ENCODE data around the gene SPATA32. TPM values are rescaled to one million over a fixed set of nuclear protein-coding genes. Genes with fewer than 3 reads are reported as not detected.

SPATA32 gene
- total RNA-seq, 1 donor from 2014 or later = not detected

DNA sequence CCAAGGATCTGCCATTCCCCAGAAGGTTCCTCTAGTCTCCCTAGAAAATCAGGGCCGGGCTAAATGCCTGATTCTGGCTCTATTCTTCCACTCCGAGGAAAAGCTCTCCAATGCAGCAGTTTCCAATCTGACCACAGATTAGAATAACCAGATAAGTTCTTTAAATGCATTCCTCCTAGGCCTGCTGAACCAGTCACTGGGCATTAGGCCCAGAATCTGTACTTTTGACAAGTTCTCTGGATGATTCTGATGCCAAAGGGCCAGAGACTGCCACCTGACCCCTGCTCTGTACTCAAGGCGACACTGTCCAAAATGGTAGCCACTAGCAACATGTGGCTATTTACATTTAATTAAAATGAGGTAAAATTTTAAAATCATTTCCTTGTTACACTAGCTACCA, 32.6 kb upstream of the SPATA32 start:
- peak; percentile 84 for DNase-seq (ENCODE audit: low spot score)
- ATAC-seq = peak; percentile 66

DNA sequence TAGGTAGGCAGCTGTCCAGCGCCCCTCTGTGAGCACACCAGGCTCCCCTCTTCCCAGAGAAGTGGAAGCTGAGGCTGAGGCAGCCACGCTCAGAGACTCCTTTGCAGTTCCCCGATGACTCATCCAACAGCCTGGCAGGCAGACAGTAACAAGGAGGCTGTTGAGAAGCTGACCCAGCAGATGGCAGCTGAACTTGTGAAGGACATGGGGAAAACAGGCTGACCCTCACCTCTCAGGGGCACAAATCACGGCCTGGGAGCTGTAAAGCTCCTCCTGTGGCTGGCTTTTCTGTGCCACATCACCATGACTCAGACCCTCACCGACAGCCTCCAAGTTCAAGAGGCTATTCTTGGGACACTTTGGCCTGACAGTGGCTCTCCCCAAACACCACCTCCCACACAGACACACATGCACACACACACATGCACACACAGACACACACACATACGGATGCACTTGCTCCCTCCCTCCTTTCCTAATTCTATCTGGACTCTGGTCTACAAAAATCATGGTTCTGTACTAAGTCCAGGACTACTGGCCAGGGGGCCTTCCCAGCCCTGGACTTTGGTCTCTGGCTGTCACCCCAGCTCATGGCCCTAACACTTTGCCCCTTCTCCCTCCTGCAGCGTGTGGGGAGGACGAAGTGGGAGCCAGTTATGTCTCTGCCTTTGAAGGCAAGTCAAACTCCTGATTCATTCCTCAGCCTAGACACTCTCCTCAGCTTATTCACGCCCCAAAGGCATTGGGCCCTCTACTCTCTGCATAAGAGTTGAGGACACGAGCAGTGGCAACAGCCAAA, 31.7 kb upstream of the SPATA32 start:
- DNase-seq (ENCODE audit: low spot score) = peak; percentile 88
- ATAC-seq = peak; percentile 79

DNA sequence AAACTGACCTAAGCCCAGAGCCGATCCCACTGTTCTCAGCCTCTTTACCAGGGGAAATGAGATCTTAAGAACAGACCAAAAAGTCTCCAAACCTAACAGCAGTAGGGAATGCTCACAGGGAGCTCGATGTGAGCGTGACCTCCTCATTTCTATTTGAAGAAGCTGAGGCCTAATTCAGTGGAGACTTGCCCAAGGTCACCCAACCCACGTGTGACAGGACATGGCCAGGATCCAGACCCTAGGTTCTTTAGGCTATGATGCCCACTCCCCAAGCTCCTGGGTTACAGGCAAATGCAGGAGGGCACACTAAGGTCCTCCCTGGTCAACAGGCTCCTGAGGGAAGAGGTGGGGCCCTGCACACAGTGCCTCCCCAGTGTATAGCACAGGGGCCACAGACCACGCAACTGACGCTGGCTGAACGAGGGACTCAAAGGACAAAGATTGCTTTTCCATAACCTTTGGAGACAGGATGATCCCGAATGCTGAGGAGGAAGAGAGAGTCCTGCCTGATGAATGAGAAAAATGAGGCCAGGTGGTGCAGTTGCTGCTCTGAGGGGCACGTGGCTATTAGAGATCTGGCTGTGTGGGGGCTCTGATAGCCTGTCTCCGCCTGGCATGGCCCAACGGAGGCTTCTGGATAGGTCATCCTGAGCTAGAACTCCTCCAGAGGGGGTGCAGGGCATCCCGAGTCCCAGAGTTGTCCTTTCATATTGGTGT, 31.0 kb upstream of the SPATA32 start:
- ATAC-seq = no peak
- DNase-seq (ENCODE audit: low spot score) = no peak

DNA sequence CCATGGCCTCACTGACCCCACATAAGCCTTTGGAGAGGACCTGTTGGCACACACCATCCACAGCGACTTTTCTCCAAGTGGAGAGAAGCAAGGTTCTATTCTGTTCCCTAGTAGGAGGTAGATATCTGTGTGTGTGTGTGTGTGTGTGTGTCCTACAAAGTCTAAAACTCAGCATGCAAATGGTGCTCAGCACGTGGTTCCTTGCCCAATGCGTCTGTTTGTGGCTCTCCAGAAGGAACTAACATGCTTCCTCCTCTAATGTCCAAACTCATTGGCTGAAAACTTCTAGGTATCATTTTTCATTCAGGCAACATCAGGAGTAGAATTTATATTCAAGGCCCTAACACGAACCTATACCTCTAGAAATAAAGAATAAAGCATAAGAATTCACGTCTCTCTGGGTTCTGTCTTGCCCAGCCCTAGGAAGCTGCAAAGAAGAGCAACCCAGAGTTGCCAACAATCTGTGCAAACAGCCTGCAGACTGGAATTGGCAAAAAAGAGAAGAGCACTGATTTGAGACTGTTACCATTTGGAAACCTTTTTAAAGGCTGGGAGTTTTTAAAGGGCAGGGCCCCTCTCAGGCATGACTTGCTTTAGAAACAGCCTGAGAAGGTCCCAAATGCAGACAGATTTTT, 29.4 kb upstream of the SPATA32 start:
- no peak for DNase-seq (ENCODE audit: low spot score)
- ATAC-seq = no peak

DNA sequence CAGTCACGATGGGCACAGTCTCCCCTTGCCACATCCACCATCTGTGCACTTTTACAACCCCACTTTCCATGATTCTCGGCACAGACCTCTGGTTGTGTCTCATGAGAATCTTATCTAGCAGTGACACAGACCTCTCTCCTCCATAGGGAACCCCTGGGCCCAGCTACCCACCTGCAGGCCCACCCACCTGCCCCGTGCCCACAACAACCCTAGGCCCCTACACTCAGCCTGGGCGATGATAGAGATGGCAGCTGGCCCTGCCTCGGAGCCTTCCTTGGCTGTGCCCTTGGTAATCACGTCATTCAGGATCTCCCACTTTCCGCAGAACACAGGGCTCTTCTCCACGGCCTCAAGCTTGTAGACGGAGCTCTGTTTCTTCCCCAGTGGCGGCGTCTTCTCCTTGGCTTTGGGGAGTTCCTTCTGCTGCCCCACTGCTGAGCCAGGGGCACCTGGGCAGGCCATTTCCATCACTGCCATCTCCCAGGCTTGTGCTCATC, 28.4 kb upstream of the SPATA32 start:
- DNase-seq (ENCODE audit: low spot score) = no peak
- ATAC-seq = no peak

DNA sequence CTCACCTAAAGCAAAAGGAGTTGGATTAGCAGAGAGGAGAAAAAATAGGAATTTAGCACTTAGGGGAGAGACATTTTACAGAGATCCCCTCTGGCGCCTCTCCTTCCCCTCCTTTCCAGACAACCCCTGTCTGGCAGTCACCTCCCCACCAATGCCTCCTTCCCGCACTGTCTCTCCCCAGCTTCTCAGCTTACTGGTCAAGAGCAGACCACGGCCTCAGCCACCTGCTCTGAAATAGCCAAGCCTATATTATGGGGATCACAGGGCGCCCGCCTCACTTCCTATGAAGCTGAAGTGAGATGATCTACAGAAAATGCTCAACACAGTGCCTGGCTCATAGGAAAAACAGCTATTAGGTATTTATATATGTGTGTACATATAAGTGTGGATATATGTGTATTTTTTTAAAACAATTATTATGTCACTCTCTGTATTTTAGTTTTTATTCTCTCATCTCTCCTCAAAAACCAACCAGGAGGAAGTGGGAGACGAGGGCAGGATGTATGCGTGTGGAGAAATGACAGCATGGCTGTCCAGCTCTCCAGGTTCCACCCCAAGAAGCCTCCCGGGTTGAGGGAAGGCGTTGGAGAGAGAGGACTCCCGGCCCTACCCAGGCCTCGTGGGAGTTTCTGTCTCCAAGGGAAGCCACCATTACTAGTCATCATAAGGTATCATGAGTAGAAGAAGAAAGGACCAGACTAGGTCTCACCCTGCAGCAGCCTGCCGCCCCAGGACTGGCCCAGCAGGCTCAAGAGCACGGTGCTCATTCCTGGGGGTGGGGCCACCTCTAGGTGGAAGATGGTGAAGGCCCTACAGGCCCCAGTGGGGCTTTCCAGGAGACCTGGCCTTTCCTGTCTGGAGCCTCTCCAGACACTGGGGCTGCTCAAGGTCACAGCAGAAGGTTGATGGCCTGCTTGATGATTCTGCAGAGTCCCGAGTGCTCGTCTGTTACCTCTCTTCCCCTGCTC, 27.7 kb upstream of the SPATA32 start:
- DNase-seq (ENCODE audit: low spot score) = no peak

DNA sequence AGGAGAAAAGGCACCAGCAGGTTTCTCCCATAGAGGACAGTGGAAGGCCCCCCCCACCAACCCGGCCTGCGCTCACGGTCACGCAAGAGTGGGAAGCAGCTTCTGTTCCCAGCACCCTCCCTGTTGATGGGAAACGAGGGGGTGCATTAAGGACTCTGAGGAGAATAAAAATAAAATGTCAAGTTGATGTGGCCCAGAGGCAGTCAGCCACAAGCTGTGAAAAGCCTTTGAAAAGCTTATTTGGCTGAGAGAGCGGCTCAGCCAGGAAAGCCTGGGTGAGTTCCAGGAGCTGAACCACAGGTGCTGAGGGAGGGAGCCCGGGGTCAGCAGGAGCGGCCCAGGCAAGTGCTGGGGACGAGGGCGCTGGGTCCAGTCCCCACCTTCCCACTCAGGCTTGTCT, 26.9 kb upstream of the SPATA32 start:
- peak; percentile 73 for DNase-seq (ENCODE audit: low spot score)
- peak; percentile 47 for ATAC-seq

More for the DNA sequence above, 27.7 kb upstream of the SPATA32 start:
- ATAC-seq = no peak

DNA sequence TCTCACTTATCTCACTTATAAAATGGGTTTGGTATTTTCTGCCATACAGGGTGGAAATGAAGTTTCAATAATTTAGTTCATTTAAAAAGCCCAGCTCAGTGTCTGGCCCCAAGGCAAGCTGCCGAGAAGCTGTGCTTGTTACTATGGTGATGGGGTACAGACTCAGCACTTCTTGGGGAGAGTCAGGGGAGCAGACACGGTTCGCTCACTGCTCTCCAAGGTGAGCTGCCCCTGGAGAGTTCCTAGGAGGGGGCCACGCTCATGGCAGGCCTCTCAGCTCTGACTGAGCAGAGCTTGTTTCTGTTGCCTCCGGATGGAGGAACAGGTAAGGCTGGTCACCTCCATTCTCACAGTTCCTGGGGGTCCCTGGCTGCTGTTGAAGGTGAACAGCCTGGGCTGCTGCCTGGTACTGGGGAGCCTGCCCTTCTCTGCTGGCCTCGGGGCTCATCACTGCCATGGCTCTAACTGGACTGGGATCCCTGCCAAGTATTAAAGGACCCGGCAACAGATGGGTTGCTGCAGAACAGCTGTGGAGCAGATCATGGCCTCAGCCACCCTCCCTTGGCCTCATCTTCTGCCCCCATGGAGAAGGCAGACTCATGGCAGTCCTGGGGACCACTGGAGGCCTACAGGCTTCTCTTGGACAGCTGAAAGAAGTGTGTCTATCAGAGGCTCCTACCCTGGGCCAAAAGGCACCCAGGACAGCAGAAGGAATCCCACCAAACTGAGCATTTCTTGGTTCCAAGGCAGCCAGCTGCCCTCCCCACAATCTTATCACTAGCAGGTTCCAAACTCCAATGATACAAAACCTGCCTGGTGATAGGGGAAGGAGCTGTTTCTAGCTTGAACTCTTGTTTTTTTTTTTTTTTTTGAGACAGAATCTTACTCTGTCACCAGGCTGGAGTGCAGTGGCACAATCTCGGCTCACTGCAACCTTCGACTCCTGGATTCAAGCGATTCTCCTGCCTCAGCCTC, 25.9 kb upstream of the SPATA32 start:
- no peak for DNase-seq (ENCODE audit: low spot score)
- ATAC-seq = no peak

DNA sequence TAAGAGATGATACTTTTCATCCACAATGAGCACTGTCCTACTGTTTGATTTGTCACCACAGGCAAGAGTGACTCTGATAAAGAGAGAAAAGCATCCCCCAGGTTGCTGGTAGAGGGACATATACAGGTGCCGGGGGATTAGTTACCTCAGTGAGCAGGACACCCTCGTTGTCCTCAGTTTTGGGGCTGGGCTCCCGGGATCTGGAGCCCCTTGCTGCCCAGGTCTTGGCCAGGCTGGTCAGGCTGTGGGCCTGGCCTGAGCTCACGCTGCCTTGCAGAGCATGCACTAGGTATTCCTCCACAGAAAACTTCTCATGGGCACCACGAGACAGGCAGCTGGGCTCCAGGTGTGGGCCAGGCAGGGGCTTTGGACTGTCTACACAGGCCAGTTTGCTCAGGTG, 24.4 kb upstream of the SPATA32 start:
- ATAC-seq (no peak), DNase-seq (ENCODE audit: low spot score) (no peak)

DNA sequence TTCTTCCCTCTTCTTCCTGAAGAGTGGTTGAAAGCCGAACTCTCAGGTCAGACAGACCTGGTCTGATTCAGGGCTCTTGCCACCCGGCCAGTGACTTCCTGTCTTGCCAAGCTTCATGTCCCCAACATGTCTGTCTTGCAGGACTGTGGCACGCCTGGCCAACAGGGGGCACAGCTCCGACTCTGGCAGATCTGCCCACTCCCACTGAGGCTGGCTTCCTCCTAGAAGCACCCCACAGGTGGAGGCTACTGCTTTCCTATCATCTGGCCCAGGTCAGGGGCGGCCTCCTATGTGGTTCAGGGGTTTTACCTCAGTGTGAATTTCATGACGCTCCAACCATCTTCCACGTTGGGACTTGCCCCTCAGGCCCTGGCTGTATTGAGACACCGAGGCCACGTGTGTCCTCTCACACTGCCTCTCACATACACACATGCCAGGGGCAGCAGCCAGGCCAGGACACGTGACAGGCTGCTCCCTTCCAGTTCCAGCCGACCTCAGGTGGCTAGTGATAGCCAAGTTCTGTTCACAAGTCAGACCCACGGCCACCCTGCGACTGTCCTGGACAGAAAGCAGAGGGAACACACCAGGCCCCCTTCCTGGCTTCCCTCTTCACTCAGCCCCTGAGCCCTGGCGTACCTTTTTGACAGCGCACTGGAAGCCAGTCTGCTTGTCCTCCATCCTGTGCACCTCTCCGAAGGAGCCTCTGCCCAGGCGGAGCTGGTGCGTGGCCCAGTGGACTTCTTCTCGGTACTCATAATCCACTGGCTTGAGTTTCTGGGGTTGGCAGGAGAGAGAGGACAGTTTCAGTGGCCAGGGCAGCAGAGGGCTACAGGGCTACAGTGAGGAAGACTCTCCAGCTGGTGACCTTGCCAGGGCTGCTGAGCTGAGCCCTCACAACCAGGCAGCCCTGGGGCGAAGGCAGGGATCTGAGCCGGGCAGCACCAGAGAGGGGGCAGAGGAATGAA, 22.6 kb upstream of the SPATA32 start:
- DNase-seq (ENCODE audit: low spot score) = peak; percentile 89
- ATAC-seq = peak; percentile 84

DNA sequence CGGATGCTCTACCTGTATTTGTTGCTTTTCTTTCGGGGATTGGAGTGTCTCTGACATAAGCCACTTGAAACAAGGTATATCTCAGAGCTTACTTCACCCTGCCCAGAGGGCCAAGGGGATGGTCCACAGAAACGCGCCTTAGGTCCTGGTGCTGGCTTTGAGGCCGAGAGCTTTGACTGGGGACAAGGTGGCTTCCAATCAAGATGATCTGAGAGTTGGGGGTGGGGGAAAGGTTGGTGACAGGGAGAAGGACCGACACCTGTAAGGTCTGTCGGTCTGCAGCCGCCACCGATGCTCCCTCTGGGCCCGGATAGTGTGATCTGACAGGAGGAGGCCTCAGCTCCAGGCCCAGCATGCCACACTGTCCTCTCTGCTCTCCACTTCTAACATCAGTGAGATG, 21.8 kb upstream of the SPATA32 start:
- ATAC-seq = no peak
- DNase-seq (ENCODE audit: low spot score) = no peak

DNA sequence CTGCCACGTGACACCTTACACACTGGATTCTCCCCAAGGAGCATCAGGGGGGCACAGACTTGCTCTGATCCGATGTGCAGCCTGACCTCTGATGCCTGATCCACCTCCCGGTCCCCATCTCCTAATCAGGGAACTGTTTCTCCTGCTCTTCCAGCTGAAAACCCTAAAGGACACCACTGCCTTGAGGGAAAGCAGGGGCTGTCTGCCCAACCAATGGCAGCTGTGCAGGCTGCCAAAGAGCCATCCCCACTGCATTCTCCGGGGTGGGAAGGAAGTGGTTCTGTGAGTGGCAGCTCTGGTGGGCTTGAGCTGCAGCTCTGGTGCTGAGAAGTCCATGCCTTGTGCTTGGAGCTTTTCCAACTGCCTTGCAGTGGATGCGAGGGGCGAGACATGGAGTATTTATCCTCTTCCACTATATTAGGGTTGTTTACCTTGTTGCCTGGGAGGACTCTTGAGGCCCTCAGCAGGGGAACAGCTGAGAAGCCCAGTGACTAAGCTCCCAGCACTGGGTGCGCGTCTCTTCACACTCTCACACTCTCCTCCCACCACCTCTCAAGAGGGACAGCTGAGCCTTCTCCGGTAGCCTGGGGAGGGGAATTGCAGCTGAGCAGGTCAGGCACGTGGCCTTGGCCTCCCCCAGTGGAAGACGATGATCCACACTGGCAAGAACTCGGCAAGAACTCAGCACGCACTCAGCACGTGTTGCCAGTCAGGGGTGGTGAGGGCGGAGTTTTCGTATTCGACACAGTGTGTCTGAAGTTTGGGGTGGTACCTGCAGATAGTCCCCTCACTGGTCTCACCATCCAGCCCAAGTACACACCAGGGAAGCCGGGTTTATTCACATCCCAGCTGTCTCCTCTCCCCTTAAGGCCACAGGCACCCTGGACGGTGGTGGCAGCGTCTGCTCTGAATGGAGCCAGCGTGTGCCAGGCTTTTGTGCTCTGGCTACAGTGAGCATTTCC, 21.1 kb upstream of the SPATA32 start:
- ATAC-seq = no peak
- no peak for DNase-seq (ENCODE audit: low spot score)

DNA sequence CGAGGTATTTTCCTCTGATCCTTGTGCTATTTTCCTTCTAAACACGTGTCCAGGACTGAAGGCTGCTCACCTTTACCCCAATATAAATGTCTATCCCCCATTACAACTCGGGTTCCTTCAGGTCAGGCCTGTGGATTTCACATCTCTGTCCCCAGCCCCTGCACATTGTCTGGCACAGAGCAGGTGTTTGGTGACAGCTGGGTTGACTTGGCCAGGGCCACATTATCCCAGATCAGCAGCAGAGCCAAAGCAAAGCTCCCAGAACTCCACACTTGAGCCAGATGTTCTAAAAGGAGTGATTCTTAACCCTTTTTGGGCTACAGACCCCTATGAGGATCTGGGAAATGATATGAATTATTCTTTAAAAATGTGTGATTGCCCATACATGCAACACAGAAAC, 18.0 kb upstream of the SPATA32 start:
- DNase-seq (ENCODE audit: low spot score) (no peak), ATAC-seq (no peak)

DNA sequence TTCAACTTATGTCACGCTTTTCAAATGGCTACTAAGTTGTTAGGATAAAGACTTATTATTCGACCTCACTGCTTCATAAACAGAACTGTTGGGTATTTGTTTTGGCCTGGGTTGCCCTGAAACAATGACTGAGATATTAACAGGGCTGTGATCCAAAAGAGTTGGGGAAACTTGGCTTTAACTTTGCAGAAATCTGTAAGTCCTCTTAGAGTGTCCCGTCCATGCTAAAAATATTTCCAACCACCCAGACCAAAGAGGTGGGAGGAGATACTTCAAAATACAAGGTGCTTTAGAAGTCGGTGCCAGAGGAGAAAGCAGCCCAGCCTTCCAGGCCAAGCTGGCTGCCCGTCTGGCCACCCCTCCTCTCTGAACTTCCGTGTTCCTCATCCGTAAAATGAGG, 16.1 kb upstream of the SPATA32 start:
- ATAC-seq (peak; percentile 6), DNase-seq (ENCODE audit: low spot score) (no peak)

DNA sequence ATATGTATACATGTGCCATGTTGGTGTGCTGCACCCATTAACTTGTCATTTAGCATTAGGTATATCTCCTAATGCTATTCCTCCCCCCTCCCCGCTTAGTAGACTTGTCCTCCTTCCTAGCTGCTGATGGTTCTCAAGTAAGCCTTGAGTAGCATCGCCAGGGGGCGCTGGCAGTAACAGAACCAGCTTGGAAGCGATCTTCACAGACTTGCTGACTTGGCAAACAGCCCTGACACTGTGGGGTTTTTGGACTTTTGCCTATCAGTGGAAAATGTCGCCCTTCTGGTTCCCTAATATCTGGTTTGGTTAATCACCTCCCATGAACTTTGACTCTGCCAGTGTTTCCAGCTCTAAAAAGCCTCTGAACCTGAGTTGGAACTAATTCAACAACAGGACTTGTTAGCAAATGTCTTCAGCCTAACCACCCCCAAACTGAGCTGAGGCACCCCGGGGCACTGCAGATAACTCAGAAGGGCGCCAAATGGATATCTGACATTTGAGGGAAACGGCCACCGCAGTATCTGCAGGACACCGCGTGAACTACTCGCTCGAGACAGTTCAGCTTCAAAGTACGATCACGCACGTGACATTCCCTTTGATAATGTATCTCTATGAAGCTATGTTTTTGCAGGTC, 15.4 kb upstream of the SPATA32 start:
- ATAC-seq = peak; percentile 75
- peak; percentile 94 for DNase-seq (ENCODE audit: low spot score)

DNA sequence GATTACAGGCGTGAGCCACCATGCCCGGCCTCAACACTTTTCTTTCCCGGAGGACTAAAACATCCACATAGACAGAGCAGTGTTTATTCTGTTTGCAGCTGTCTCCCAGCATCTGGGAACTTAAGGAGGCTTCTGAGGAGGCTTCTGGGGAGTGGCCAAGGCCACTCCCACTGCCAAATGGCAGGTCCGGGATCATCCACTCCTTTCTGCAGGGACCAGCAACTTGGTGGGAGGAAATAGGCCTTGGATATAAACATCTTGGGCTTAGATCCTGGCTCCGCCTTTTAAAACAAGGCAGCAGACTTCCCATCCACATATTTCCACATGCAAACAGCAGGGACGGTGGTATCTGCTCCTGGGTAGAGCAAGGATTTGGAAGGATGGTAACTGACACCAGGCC, 14.1 kb upstream of the SPATA32 start:
- DNase-seq (ENCODE audit: low spot score) (no peak), ATAC-seq (no peak)

DNA sequence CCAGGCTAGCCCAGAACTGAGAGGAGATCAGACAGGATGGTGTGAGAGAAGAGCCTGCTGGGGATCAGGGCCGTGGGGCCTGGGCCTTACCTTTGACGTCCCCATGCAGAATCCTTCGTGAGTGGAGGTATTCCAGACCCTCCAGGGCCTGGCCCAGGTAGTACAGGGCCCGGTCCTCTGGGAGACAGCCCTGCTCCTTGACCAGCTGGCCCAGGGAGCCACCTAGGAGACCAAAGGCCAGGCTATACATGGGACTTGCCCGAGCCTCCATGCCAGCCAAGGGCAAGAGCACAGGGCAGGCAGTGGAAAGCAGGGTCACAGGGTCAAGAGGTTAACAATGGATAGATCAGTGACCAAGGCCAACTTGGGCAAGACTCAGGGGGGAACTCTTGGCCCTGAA, 12.1 kb upstream of the SPATA32 start:
- peak; percentile 57 for ATAC-seq
- no peak for DNase-seq (ENCODE audit: low spot score)

All from left lobe of liver (tissue), 2 donors.